GM19438 (cell line): Measurements from ENCODE around the gene SORCS3.

Source experiments
- ATAC-seq: cut with Tn5 transposase; IDR thresholded peaks from one replicate; pipeline ENCODE4 v1.9.1; 2021; ENCODE audit warnings: low read depth; ENCODE audit not compliant: unreplicated experiment

Gene SORCS3

DNA sequence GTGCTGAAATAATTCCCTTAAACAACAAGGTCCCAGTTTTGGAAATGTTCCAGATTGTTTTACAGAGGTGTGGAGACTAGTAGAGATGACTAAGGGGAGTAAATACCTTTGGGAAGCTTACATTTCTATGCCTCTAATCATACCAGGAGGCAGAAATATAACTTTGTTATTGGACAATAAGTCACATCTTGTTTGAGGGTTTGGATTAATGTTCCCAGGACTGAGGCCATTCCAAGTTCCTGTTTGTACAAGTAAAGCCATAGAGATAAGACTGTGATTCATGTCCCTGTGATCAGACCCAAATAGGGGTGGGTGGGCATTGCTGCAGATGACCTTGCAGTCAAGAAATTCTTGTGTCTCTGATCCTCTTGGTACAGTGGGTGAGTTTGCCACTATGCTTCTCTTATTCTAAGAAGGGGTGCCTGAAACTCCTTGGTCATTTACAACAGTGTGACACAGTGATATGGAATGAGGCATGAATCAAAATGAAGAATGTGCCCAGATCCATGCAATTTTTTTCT, 508.3 kb downstream of the SORCS3 start:
- no peak for ATAC-seq

DNA sequence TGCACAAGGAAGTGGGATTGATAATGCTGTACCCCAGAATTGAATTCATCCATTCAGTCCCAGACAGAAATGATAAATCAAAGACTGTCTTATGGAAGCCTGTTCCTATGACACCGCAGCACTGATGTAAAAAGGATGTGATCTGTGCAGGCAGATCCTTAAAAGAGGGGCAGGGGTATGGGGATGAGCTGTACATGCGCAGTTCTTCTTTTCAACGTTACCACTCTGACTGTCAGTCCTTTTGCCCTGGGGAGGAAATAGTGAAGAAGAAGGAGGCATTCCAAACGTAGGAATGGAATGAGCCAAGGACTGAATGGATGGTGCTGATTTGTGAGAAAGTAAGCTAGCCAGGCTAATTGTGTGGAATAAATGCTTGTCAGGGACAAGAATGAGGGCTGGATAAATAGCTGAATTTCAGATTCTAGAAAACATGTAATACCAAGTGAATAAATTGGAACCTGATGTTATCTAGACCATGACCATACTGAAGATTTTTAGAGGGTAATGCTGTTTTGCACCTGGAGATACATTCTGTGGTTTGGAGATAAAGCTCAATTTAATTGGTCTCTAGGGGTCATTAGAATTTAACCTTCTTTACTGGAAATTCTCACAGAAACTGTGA, 509.3 kb downstream of the SORCS3 start:
- ATAC-seq = no peak

- ATAC-seq = no peak
These were observed 513.6 kb downstream of the SORCS3 start for GRCh38 chr10:105154736-105155135.

GRCh38 chr10:105159268-105159667, 518.2 kb downstream of the SORCS3 start:
- no peak for ATAC-seq

DNA sequence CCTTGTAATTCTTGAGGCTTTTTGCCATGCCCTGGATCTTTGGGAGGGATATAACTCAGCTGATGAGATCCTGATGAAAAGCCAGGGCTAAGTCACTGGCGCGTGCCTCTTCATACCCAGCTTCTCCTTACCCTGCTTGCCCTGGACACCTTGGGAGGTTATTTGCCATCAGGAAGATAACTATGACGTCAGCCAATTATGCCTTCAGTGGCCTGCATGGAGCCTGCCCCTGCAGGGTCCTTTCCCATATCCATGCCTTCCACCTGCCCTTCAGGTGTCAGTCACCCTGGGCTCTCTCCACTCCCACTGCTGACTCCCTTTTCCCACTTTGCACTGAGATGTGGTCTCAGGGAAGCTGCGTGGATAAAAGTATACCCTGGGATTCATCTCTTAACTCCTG, 520.1 kb downstream of the SORCS3 start:
- ATAC-seq = no peak

- no peak for ATAC-seq
These were observed 520.7 kb downstream of the SORCS3 start for GRCh38 chr10:105161767-105162166.

DNA sequence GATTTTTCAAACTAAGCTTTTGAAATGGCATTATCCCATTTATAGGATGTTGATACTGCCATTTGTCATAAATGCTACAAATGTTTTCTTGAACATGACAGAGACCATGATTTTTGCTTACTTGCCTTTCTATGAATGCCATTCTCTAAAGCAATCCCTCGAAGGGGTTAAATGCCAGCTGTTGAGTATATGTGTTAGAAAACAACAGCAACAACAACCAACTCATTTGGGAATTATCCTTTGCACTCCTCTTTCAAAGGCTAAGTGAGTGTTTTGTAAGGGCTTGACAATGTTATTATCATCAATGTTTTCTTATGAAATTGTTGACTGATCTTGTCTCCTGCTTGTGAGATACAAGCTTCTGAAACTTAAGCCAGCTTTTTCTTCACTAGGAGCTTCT, 529.4 kb downstream of the SORCS3 start:
- ATAC-seq = no peak

- ATAC-seq = no peak
These were observed 530.9 kb downstream of the SORCS3 start for GRCh38 chr10:105171945-105172344.

- no peak for ATAC-seq
These were observed 540.5 kb downstream of the SORCS3 start for GRCh38 chr10:105181626-105182025.

- ATAC-seq = no peak
These were observed 542.4 kb downstream of the SORCS3 start for GRCh38 chr10:105183536-105183935.

GRCh38 chr10:105185161-105185560, 544.1 kb downstream of the SORCS3 start:
- ATAC-seq = no peak

- no peak for ATAC-seq
These were observed 546.2 kb downstream of the SORCS3 start for GRCh38 chr10:105187243-105187642.

DNA sequence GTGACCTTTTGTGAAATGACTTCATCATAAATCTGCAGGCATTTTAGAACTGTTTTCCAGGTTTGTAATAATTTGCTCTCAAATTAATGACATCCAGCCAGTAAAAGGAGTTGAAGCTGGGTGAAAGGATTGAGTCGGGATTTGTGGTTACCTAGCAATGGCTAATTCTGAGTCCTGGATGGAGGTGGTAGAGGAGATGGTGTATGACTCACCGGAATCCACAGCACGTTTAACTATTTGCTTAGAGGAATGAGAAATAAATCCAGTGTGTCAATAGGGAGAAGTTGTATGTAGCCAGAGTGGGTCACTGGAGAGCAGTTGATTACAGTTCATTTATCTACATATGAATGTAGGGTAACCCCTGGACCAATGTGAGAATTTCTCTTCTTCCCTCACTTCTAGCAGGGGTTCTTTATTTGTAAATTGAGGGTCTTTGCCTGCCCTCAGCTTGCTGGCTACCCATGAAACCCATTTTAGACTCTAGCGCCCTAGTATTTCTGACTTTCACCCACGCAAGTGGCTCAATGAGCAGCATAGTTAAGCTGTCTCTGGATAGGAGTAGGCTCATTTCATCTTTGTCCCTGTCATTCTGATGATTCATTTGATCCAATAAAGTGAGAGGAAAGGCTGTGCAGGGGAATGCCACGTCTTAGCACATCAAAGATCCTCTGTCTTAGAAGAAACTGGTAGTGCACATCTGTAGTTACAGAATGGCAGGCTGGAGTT, 547.8 kb downstream of the SORCS3 start:
- ATAC-seq = no peak

- ATAC-seq = no peak
These were observed 548.3 kb downstream of the SORCS3 start for GRCh38 chr10:105189463-105189800.

DNA sequence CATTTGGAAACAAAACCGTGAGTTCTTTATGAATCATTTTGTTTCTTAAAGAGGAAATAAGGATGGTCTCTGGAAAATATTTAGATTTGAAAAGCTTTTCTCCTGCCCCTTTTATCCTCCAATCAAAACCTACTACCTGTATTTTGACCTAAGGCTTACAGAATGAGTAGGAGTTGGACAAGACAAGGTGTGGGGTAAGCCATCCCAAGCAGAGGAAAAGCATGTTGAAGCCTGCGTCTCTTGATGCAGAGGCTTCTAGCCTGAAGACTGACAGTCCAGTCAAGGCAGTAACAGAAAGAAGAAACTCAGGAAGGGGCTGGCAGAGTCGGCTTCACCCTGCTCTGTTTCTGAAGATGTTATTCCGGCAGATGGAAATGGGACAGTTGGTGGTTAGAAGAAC, 551.1 kb downstream of the SORCS3 start:
- no peak for ATAC-seq

DNA sequence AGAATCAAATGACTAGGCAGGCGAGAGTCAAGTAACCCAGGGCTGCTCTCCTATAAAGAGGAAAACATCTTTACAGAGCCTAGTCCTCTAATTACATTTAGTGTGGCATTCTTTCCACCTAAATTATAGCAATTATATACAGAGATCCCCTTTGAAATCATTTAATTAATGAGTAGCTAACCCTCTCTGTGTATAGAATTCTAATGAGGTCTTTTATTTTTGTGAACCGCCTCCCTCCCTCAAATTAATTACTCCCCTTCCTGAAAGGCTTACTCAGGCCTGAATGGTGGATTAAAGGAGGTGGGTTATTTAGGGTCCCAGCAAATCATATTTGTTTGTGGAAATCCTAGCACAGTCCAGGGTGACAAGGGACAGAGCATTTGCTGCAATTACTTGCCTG, 551.8 kb downstream of the SORCS3 start:
- no peak for ATAC-seq

- no peak for ATAC-seq
These were observed 554.7 kb downstream of the SORCS3 start for GRCh38 chr10:105195831-105196230.

- no peak for ATAC-seq
These were observed 556.7 kb downstream of the SORCS3 start for GRCh38 chr10:105197598-105198364.

GRCh38 chr10:105206616-105207015, 565.5 kb downstream of the SORCS3 start:
- no peak for ATAC-seq

DNA sequence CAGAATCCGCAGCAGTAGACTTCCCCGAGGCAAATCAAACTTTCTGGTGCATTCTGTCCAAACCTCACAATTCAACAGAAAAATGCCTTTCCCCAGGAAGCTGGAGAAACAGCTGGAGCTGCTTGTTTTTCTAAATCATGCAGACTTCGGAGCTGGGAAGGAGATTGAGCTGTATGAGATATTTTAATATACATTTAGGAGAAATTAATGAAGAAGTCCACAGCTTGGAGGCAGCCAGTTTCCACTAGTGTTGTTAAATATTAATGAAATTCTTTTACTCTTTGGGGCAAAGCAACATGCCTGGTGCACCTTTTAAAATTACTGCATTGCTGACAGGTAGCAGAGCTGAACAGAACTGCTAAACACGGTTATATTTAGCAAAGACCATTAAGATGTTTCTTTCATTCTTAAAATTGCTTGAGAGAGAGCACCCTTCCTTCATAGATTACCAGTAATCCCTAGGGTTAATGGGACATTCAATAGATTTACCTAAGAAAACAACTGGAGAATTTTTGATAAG, 566.4 kb downstream of the SORCS3 start:
- no peak for ATAC-seq

DNA sequence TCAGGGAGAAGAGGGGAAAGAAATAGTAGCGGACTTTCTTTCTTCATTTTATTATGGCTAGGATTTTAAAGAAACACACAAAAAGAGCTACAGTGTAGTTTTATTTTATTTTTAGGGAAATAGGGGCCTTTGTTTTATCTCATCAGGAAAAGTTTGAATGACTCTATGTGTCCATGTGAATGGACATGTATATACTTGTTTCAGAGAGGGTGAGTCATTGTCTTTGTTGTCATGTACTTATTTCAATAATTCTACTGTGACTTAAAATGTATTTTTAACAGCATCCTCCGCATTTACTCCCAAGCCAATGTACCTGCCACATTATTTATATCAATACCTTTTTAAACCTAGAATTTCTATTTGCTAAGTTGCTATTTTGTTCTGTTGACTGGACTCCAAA, 569.5 kb downstream of the SORCS3 start:
- ATAC-seq = no peak
